ENCODE data around the gene PTPRJ.

GRCh38 chr11:48058064-48058463, 77.7 kb downstream of the PTPRJ start:
- no peak for TF ChIP-seq CTCF (IDR thresholded peaks at IDR 0.05)
- no peak for TF ChIP-seq EZH2 (IDR thresholded peaks at IDR 0.05; ENCODE audit: borderline replicate concordance, insufficient read depth, low read depth, low read length, poor library complexity, severe bottlenecking)
